WTC11 (cell line): ENCODE results near the gene MTUS2. TPM values are rescaled to one million over a fixed set of nuclear protein-coding genes. Genes with fewer than 3 reads are reported as not detected.

Source experiments
- ATAC-seq: fragments of 200-7000 bp; cut with Tn5 transposase; 2 replicates; pipeline ENCODE4 v1.10.0; 2021; ENCODE audit warnings: mild to moderate bottlenecking, moderate library complexity
- CTCF ChIA-PET: fragments of 300-600 bp; sonication (Branson Sonifier 250); formaldehyde crosslinking; loops from one replicate; lab custom pipeline; 2021; ENCODE audit warnings: antibody characterized with exemption; lab: Charles Lee
- POLR2A ChIA-PET: fragments of 350-600 bp; sonication (Branson Sonifier 250); formaldehyde crosslinking; loops from one replicate; lab custom pipeline; 2021; ENCODE audit warnings: antibody characterized with exemption; lab: Charles Lee
- DNase-seq: peaks from one replicate; pipeline ENCODE4 v3.0.0; 2021; ENCODE audit warnings: low spot score
- H3K27ac Mint-ChIP-seq: 2 replicates; pipeline ENCODE4 v1.8.0; 2021; ENCODE audit warnings: mixed read lengths
- H3K27me3 Mint-ChIP-seq: 2 replicates; pipeline ENCODE4 v1.8.0; 2021; ENCODE audit warnings: low read depth, mild to moderate bottlenecking, moderate library complexity, mixed read lengths
- H3K36me3 Mint-ChIP-seq: 2 replicates; pipeline ENCODE4 v1.8.0; 2021; ENCODE audit warnings: mixed read lengths
- H3K4me1 Mint-ChIP-seq: 2 replicates; pipeline ENCODE4 v1.8.0; 2022; ENCODE audit warnings: mixed read lengths
- H3K4me3 Mint-ChIP-seq: 2 replicates; pipeline ENCODE4 v1.8.0; 2021; ENCODE audit warnings: mild to moderate bottlenecking, moderate library complexity, mixed read lengths
- H3K9me3 Mint-ChIP-seq: 2 replicates; pipeline ENCODE4 v1.8.0; 2021; ENCODE audit warnings: mixed read lengths
- ARID4B ChIP-seq: sonication (generic); formaldehyde crosslinking; IDR thresholded peaks from 2 replicates; pipeline ENCODE4 v1.8.0; 2023; ENCODE audit warnings: missing genetic modification reagents, mild to moderate bottlenecking, borderline replicate concordance
- CREB1 ChIP-seq: sonication (generic); formaldehyde crosslinking; IDR thresholded peaks from 2 replicates; pipeline ENCODE4 v1.8.0; 2023; ENCODE audit warnings: mild to moderate bottlenecking, missing genetic modification reagents
- CTCF ChIP-seq: fragments of 200-600 bp; IDR thresholded peaks from 2 replicates; pipeline ENCODE4 v1.8.0; 2022; ENCODE audit warnings: antibody characterized with exemption
- E2F4 ChIP-seq: sonication (generic); formaldehyde crosslinking; IDR thresholded peaks from 2 replicates; pipeline ENCODE4 v1.8.1; 2022; ENCODE audit warnings: low read depth, mild to moderate bottlenecking, moderate library complexity, missing genetic modification reagents, borderline replicate concordance
- E2F5 ChIP-seq: sonication (generic); formaldehyde crosslinking; IDR thresholded peaks from 2 replicates; pipeline ENCODE4 v1.8.1; 2022; ENCODE audit warnings: mild to moderate bottlenecking, moderate library complexity, missing genetic modification reagents
- EMX1 ChIP-seq: fragments of 250-450 bp; sonication (Bioruptor Pico); IDR thresholded peaks from 2 replicates; pipeline ENCODE4 v1.8.0; 2021; ENCODE audit warnings: mild to moderate bottlenecking
- FOXP4 ChIP-seq: sonication (generic); formaldehyde crosslinking; IDR thresholded peaks from 2 replicates; pipeline ENCODE4 v1.8.0; 2022; ENCODE audit warnings: mild to moderate bottlenecking, missing genetic modification reagents
- IRF2 ChIP-seq: sonication (generic); formaldehyde crosslinking; IDR thresholded peaks from 2 replicates; pipeline ENCODE4 v1.8.0; 2022; ENCODE audit warnings: low read depth, missing genetic modification reagents, borderline replicate concordance
- KAT7 ChIP-seq: sonication (generic); formaldehyde crosslinking; IDR thresholded peaks from 2 replicates; pipeline ENCODE4 v1.8.1; 2023; ENCODE audit warnings: missing genetic modification reagents, mild to moderate bottlenecking, borderline replicate concordance
- MYBL2 ChIP-seq: sonication (generic); formaldehyde crosslinking; IDR thresholded peaks from 2 replicates; pipeline ENCODE4 v1.8.1; 2023; ENCODE audit warnings: mild to moderate bottlenecking, moderate library complexity, missing genetic modification reagents
- NR1H2 ChIP-seq: sonication (generic); formaldehyde crosslinking; IDR thresholded peaks from 2 replicates; pipeline ENCODE4 v1.9.0; 2021; ENCODE audit warnings: mild to moderate bottlenecking, moderate library complexity, missing genetic modification reagents
- RORB ChIP-seq: fragments of 250-450 bp; sonication (Bioruptor Pico); IDR thresholded peaks from 2 replicates; pipeline ENCODE4 v1.9.0; 2021; ENCODE audit warnings: mild to moderate bottlenecking
- SP1 ChIP-seq: sonication (generic); formaldehyde crosslinking; conservative IDR thresholded peaks from 2 replicates; pipeline ENCODE4 v1.8.1; 2022; ENCODE audit warnings: missing genetic modification reagents
- TEAD4 ChIP-seq: sonication (generic); formaldehyde crosslinking; IDR thresholded peaks from 2 replicates; pipeline ENCODE4 v1.8.0; 2022; ENCODE audit warnings: mild to moderate bottlenecking, missing genetic modification reagents
- ZBTB21 ChIP-seq: sonication (generic); formaldehyde crosslinking; IDR thresholded peaks from 2 replicates; pipeline ENCODE4 v1.8.1; 2023; ENCODE audit warnings: mild to moderate bottlenecking, missing genetic modification reagents, borderline replicate concordance
- ZBTB43 ChIP-seq: sonication (generic); formaldehyde crosslinking; IDR thresholded peaks from 2 replicates; pipeline ENCODE4 v1.8.1; 2023; ENCODE audit warnings: mild to moderate bottlenecking, missing genetic modification reagents
- ZNF121 ChIP-seq: sonication (generic); formaldehyde crosslinking; IDR thresholded peaks from 2 replicates; pipeline ENCODE4 v1.8.0; 2023; ENCODE audit warnings: missing genetic modification reagents
- ZNF138 ChIP-seq: sonication (generic); formaldehyde crosslinking; conservative IDR thresholded peaks from 2 replicates; pipeline ENCODE4 v1.8.1; 2022; ENCODE audit warnings: mild to moderate bottlenecking, moderate library complexity, missing genetic modification reagents
- ZNF232 ChIP-seq: sonication (generic); formaldehyde crosslinking; IDR thresholded peaks from 2 replicates; pipeline ENCODE4 v1.8.0; 2022; ENCODE audit warnings: mild to moderate bottlenecking, missing genetic modification reagents
- ZNF317 ChIP-seq: sonication (generic); formaldehyde crosslinking; IDR thresholded peaks from 2 replicates; pipeline ENCODE4 v1.8.1; 2023; ENCODE audit warnings: low read depth, mild to moderate bottlenecking, moderate library complexity, missing genetic modification reagents, borderline replicate concordance
- total RNA-seq: library from RNA; stranded (reverse); gene quantifications from 3 replicates; pipeline ENCODE4 v1.2.3, GENCODE V29; 2021

MTUS2 gene
- total RNA-seq, 1 experiment from 2014 or later, result 0.22 TPM

- POLR2A ChIA-PET, result no interaction called here
- CTCF ChIA-PET, result no interaction called here
- H3K27me3 Mint-ChIP-seq, result no peaks in the 10 kb centered on the region
- no peak overlapping the region for H3K27ac Mint-ChIP-seq
- H3K4me3 Mint-ChIP-seq, result no peak overlapping the region
- H3K9me3 Mint-ChIP-seq, result no peaks in the 10 kb centered on the region
- peaks cover 15% of the 10 kb centered on the region for H3K4me1 Mint-ChIP-seq
- no peak for TF ChIP-seq ZBTB43 (CRISPR knock-in tag)
- TF ChIP-seq FOXP4 (CRISPR knock-in tag), result no peak
- no peak for TF ChIP-seq ZNF232 (CRISPR knock-in tag)
- no peak for TF ChIP-seq CTCF
- no peak for TF ChIP-seq ZNF317 (CRISPR knock-in tag)
- TF ChIP-seq RORB (CRISPR knock-in tag), result no peak
- TF ChIP-seq ZNF121 (CRISPR knock-in tag), result no peak
- TF ChIP-seq ARID4B (CRISPR knock-in tag), result no peak
- TF ChIP-seq E2F4 (CRISPR knock-in tag), result no peak
- TF ChIP-seq MYBL2 (CRISPR knock-in tag), result no peak
- no peak for TF ChIP-seq NR1H2 (CRISPR knock-in tag)
- no peak for TF ChIP-seq ZNF138 (CRISPR knock-in tag)
- TF ChIP-seq CREB1 (CRISPR knock-in tag), result no peak
- no peak for TF ChIP-seq E2F5 (CRISPR knock-in tag)
- no peak for TF ChIP-seq IRF2 (CRISPR knock-in tag)
- TF ChIP-seq EMX1, result no peak
- TF ChIP-seq ZBTB21 (CRISPR knock-in tag), result no peak
- TF ChIP-seq SP1 (CRISPR knock-in tag), result no peak
- TF ChIP-seq TEAD4 (CRISPR knock-in tag), result no peak
- no peak for TF ChIP-seq KAT7 (CRISPR knock-in tag)
- ATAC-seq (no peak), DNase-seq (no peak)
- no peaks in the 10 kb centered on the region for H3K36me3 Mint-ChIP-seq
Observed at GRCh38 chr13:29421118-29421517, 601.0 kb downstream of the MTUS2 start.
